ENCODE measurements around the gene UVRAG.

Gene UVRAG

GRCh38 chr11:75784085-75784478 is 30.9 kb upstream of the UVRAG start:
- no peak for DNase-seq (ENCODE audit: low spot score)

- no peak for DNase-seq (ENCODE audit: low spot score)
These were observed 30.5 kb upstream of the UVRAG start for GRCh38 chr11:75784506-75784905.

GRCh38 chr11:75785187-75785586 is 29.8 kb upstream of the UVRAG start:
- no peak for DNase-seq (ENCODE audit: low spot score)

GRCh38 chr11:75786101-75786736 is 28.8 kb upstream of the UVRAG start:
- no peak for DNase-seq (ENCODE audit: low spot score)

- DNase-seq (ENCODE audit: low spot score): no peak
These were observed 25.5 kb upstream of the UVRAG start for GRCh38 chr11:75789521-75789920.

- DNase-seq (ENCODE audit: low spot score): no peak
These were observed 24.0 kb upstream of the UVRAG start for GRCh38 chr11:75790986-75791385.

GRCh38 chr11:75792127-75792731 is 22.8 kb upstream of the UVRAG start:
- DNase-seq (ENCODE audit: low spot score): no peak

- DNase-seq (ENCODE audit: low spot score): no peak
These were observed 21.8 kb upstream of the UVRAG start for GRCh38 chr11:75792997-75793800.

- DNase-seq (ENCODE audit: low spot score): no peak
These were observed 21.0 kb upstream of the UVRAG start for GRCh38 chr11:75793966-75794365.

GRCh38 chr11:75795276-75796090 is 19.5 kb upstream of the UVRAG start:
- DNase-seq (ENCODE audit: low spot score): no peak

- DNase-seq (ENCODE audit: low spot score): no peak
These were observed 18.9 kb upstream of the UVRAG start for GRCh38 chr11:75796091-75796435.

- DNase-seq (ENCODE audit: low spot score): peak; percentile 29
These were observed 17.9 kb upstream of the UVRAG start for GRCh38 chr11:75797116-75797515.

GRCh38 chr11:75797792-75798191 is 17.2 kb upstream of the UVRAG start:
- DNase-seq (ENCODE audit: low spot score): no peak

- DNase-seq (ENCODE audit: low spot score): no peak
These were observed 14.8 kb upstream of the UVRAG start for GRCh38 chr11:75800136-75800675.

- DNase-seq (ENCODE audit: low spot score): no peak
These were observed 14.2 kb upstream of the UVRAG start for GRCh38 chr11:75800728-75801361.

GRCh38 chr11:75801362-75802020 is 13.5 kb upstream of the UVRAG start:
- no peak for DNase-seq (ENCODE audit: low spot score)

GRCh38 chr11:75802021-75802912 is 12.7 kb upstream of the UVRAG start:
- DNase-seq (ENCODE audit: low spot score): no peak

- DNase-seq (ENCODE audit: low spot score): peak; percentile 80
These were observed 11.8 kb upstream of the UVRAG start for GRCh38 chr11:75802913-75803820.

- no peak for DNase-seq (ENCODE audit: low spot score)
These were observed 5.9 kb upstream of the UVRAG start for GRCh38 chr11:75809111-75809510.

Data from germinal center (tissue), 1 donor.